Loucy (cell line): Measurements from ENCODE around the gene FAM120AOS.

Experiments used
- H2AFZ ChIP-seq: fragments of 200-600 bp; sonication (generic); 2 replicates; pipeline ENCODE4 v1.6.0; 2016; ENCODE audit warnings: antibody characterized with exemption, mild to moderate bottlenecking, low read length, moderate library complexity
- H3F3A ChIP-seq: fragments of 200-600 bp; 2 replicates; pipeline ENCODE4 v1.6.0; 2016; ENCODE audit warnings: antibody characterized with exemption, low read depth, mild to moderate bottlenecking
- H3K27me3 ChIP-seq: fragments of 200-600 bp; sonication (generic); 2 replicates; pipeline ENCODE4 v1.6.1; 2014; ENCODE audit warnings: low read length, mild to moderate bottlenecking; ENCODE audit not compliant: insufficient read depth, poor library complexity, severe bottlenecking
- H3K36me3 ChIP-seq: fragments of 200-600 bp; sonication (generic); 2 replicates; pipeline ENCODE4 v1.6.1; 2016; ENCODE audit warnings: low read length; ENCODE audit not compliant: insufficient read depth
- H3K4me1 ChIP-seq: fragments of 200-600 bp; sonication (generic); 2 replicates; pipeline ENCODE4 v1.5.1; 2014; ENCODE audit warnings: low read length, mild to moderate bottlenecking; ENCODE audit not compliant: insufficient read depth, poor library complexity, severe bottlenecking
- H3K4me2 ChIP-seq: fragments of 200-600 bp; sonication (generic); 2 replicates; pipeline ENCODE4 v1.6.0; 2014; ENCODE audit warnings: antibody characterized with exemption, low read length, low read depth, mild to moderate bottlenecking; ENCODE audit not compliant: poor library complexity, severe bottlenecking
- H3K4me3 ChIP-seq: fragments of 200-600 bp; sonication (generic); 2 replicates; pipeline ENCODE4 v1.5.1; 2014; ENCODE audit warnings: low read length, mild to moderate bottlenecking, mixed read lengths; ENCODE audit not compliant: poor library complexity, severe bottlenecking
- H3K79me2 ChIP-seq: fragments of 200-600 bp; sonication (generic); 2 replicates; pipeline ENCODE4 v1.6.1; 2014; ENCODE audit warnings: low read length; ENCODE audit not compliant: insufficient read depth
- H3K9ac ChIP-seq: fragments of 200-600 bp; sonication (generic); 2 replicates; pipeline ENCODE4 v1.6.0; 2014; ENCODE audit warnings: mild to moderate bottlenecking, low read depth, low read length, moderate library complexity; ENCODE audit not compliant: poor library complexity, severe bottlenecking
- H3K9me2 ChIP-seq: fragments of 200-600 bp; sonication (generic); replicated peaks from 2 replicates; pipeline ENCODE4 v1.6.1; 2016; ENCODE audit warnings: low read depth, low read length, mixed read lengths
- H3K9me3 ChIP-seq: fragments of 200-600 bp; sonication (generic); 2 replicates; pipeline ENCODE4 v1.6.1; 2014; ENCODE audit warnings: mild to moderate bottlenecking, antibody characterized with exemption, low read length, low read depth; ENCODE audit not compliant: insufficient read depth
- H4K20me1 ChIP-seq: fragments of 200-600 bp; sonication (generic); 2 replicates; pipeline ENCODE4 v1.6.0; 2014; ENCODE audit warnings: antibody characterized with exemption, low read length, mild to moderate bottlenecking; ENCODE audit not compliant: insufficient read depth, poor library complexity, severe bottlenecking
- CTCF ChIP-seq: fragments of 200-600 bp; sonication (generic); conservative IDR thresholded peaks from 2 replicates; pipeline ENCODE4 v1.5.1; 2014; ENCODE audit warnings: mild to moderate bottlenecking, antibody characterized with exemption, low read length
- EZH2phosphoT487 ChIP-seq: fragments of 200-600 bp; IDR thresholded peaks from 2 replicates; pipeline ENCODE4 v1.6.1; 2018; ENCODE audit warnings: antibody characterized with exemption, mild to moderate bottlenecking, moderate library complexity, borderline replicate concordance

Gene FAM120AOS

GRCh38 chr9:93475856-93476255 lies 22.5 kb upstream of the FAM120AOS start:
- no peak overlapping the region for H3K4me2 ChIP-seq
- H3K4me1 ChIP-seq: no peaks in the 10 kb centered on the region
- peaks cover 23% of the 10 kb centered on the region for H4K20me1 ChIP-seq
- no peak overlapping the region for H2AFZ ChIP-seq
- no peaks in the 10 kb centered on the region for H3F3A ChIP-seq
- H3K9me3 ChIP-seq: no peaks in the 10 kb centered on the region
- TF ChIP-seq EZH2phosphoT487 (no peak), CTCF (no peak)
- no peak overlapping the region for H3K9ac ChIP-seq
- no peak overlapping the region for H3K4me3 ChIP-seq
- peaks cover 85% of the 10 kb centered on the region for H3K36me3 ChIP-seq
- H3K27me3 ChIP-seq: no peaks in the 10 kb centered on the region
- no peaks in the 10 kb centered on the region for H3K9me2 ChIP-seq
- peaks cover 69% of the 10 kb centered on the region for H3K79me2 ChIP-seq

- H3K4me3 ChIP-seq: no peak overlapping the region
- H3K79me2 ChIP-seq: peaks cover 69% of the 10 kb centered on the region
- no peaks in the 10 kb centered on the region for H3K4me1 ChIP-seq
- peaks cover 78% of the 10 kb centered on the region for H3K36me3 ChIP-seq
- H3K27me3 ChIP-seq: no peaks in the 10 kb centered on the region
- no peak overlapping the region for H3K4me2 ChIP-seq
- peaks cover 27% of the 10 kb centered on the region for H4K20me1 ChIP-seq
- H3K9ac ChIP-seq: no peak overlapping the region
- no peak overlapping the region for H2AFZ ChIP-seq
- no peaks in the 10 kb centered on the region for H3K9me3 ChIP-seq
- TF ChIP-seq EZH2phosphoT487 (no peak), CTCF (no peak)
- H3F3A ChIP-seq: no peaks in the 10 kb centered on the region
- no peaks in the 10 kb centered on the region for H3K9me2 ChIP-seq
These were observed 21.7 kb upstream of the FAM120AOS start for GRCh38 chr9:93475108-93475507.

- H3K79me2 ChIP-seq: peaks cover 72% of the 10 kb centered on the region
- H3K4me3 ChIP-seq: no peak overlapping the region
- H3K4me2 ChIP-seq: no peak overlapping the region
- no peak overlapping the region for H2AFZ ChIP-seq
- peaks cover 34% of the 10 kb centered on the region for H4K20me1 ChIP-seq
- no peaks in the 10 kb centered on the region for H3K9me3 ChIP-seq
- no peaks in the 10 kb centered on the region for H3K27me3 ChIP-seq
- no peak overlapping the region for H3K9ac ChIP-seq
- H3K4me1 ChIP-seq: peaks cover 6% of the 10 kb centered on the region
- H3K36me3 ChIP-seq: peaks cover 64% of the 10 kb centered on the region; the same call in 1 of the 2 replicates
- no peaks in the 10 kb centered on the region for H3K9me2 ChIP-seq
- no peaks in the 10 kb centered on the region for H3F3A ChIP-seq
- TF ChIP-seq CTCF (no peak), EZH2phosphoT487 (no peak)
These were observed 20.0 kb upstream of the FAM120AOS start for GRCh38 chr9:93473411-93473810.
